ENCODE data around the gene BTN1A1. TPM values are rescaled to one million over a fixed set of nuclear protein-coding genes. Genes with fewer than 3 reads are reported as not detected.
"Not testable (repeated sequence)": the region's sequence is repeated elsewhere in the genome, so short reads cannot be mapped to it uniquely, and the experiment has no call there.

Gene BTN1A1
- total and polyA plus RNA-seq, 9 of the 15 experiments (the other 6 are each of a cell fraction or from before 2014, with no cell fraction given): 0.01 to 0.15 (median 0.06) TPM; not detected in 4

- H3K36me3 ChIP-seq (ENCODE audit: control insufficient read depth, insufficient read depth, low read length); in situ Hi-C loops (cut with MboI); H4K20me1 ChIP-seq (replicated peaks; ENCODE audit: control insufficient read depth, insufficient read depth, low read length); H3K27me3 ChIP-seq (ENCODE audit: control insufficient read depth in 2 of 2, insufficient read depth in 2 of 2, low read length in 2 of 2); H3K9me1 ChIP-seq (ENCODE audit: control insufficient read depth, insufficient read depth, low read length); FAIRE-seq; H3K9me3 ChIP-seq (replicated peaks; ENCODE audit: control insufficient read depth, insufficient read depth, low read depth, low read length); CTCF ChIA-PET (ENCODE audit: low intra/inter-chr PET ratio): not testable (repeated sequence)
- Histone ChIP-seq H3K9ac (ENCODE audit: insufficient read depth in 1 of 2, low read depth in 2 of 2, low read length in 2 of 2) (peak overlapping the region; percentile 96 to 99), H3K4me1 (replicated peaks in 1 of 2; ENCODE audit: control insufficient read depth in 2 of 2, insufficient read depth in 2 of 2, low read length in 2 of 2) (peaks cover 13 to 21% of the 10 kb centered on the region in 2 experiments; a peak in 4 of 5 replicates), H3K4me3 (peak overlapping the region; percentile 70), H3K4me2 (ENCODE audit: insufficient read depth, low read length) (peak overlapping the region; percentile 94), H3K27ac (ENCODE audit: extremely low read depth, low read depth, low read length) (peak overlapping the region; percentile 98), H3K79me2 (ENCODE audit: control insufficient read depth, insufficient read depth, low read length) (peaks cover 38% of the 10 kb centered on the region), H2AFZ (ENCODE audit: low read depth, low read length) (peak overlapping the region; percentile 93; the same call in 1 of the 2 replicates)
- DNase-seq (ENCODE audit: extremely low read depth in 1 of 4, low spot score in 3 of 4) (peak in 2 of 4 experiments; percentile 57 to 81), ATAC-seq (peak; percentile 24; the same call in 2 of the 3 replicates)
- 4% methylated on average over 11 of the region's 11 CpGs for WGBS (ENCODE audit: insufficient coverage, low coverage, missing lambda C conversion rate)
- POLR2A ChIA-PET: interaction anchor here (0.6 to 2.3 kb wide), 11 partner anchors 10 to 1011 kb away, joined by 3 to 21 read pairs (median 3); partner anchors contain the start of gene HMGN4
- TSS peak; percentile 49 for BruUV-seq (replicated peaks)
- intact Hi-C loops (cut with micrococcal nuclease): loop anchor here (1.0 kb wide), 1 partner anchor 32 kb away; no protein-coding TSS in a partner anchor
- 0 out of 2 replicates have a peak, but pooled peaks have one; percentile 48 for TF ChIP-seq POLR2H (tag; IDR thresholded peaks at IDR 0.05; ENCODE audit: low read depth)
- peak in 1 of 2 experiments; percentile 50; a peak in 1 of 4 replicates for TF ChIP-seq SIN3A (IDR thresholded peaks at IDR 0.05; ENCODE audit: borderline replicate concordance in 2 of 2, control insufficient read depth in 1 of 2, low read depth in 2 of 2, low read length in 2 of 2)
- TF ChIP-seq TAF9B (IDR thresholded peaks at IDR 0.05; ENCODE audit: partially characterized antibody): peak; percentile 39
- TF ChIP-seq DDX20 (tag; IDR thresholded peaks at IDR 0.05; ENCODE audit: low read depth): peak; percentile 29; the same call in 1 of the 2 replicates
- peak in 1 of 2 experiments; percentile 48; a peak in 1 of 4 replicates for TF ChIP-seq ARNT (IDR thresholded peaks at IDR 0.05)
- 0 out of 2 replicates have a peak, but pooled peaks have one; percentile 52 for TF ChIP-seq ZNF592 (IDR thresholded peaks at IDR 0.05)
- peak in 1 of 2 experiments; percentile 46; a peak in 1 of 4 replicates for TF ChIP-seq MNT (conservative IDR thresholded peaks at IDR 0.05)
- peak; percentile 30 for TF ChIP-seq MEIS2 (IDR thresholded peaks at IDR 0.05; ENCODE audit: partially characterized antibody)
- TF ChIP-seq TBL1XR1 (IDR thresholded peaks at IDR 0.05; ENCODE audit: low read length in 2 of 2): peak in 1 of 2 experiments; percentile 47; a peak in 1 of 4 replicates
- TF ChIP-seq FOSL1 (tag; conservative IDR thresholded peaks at IDR 0.05): peak; percentile 38; the same call in 1 of the 2 replicates
- TF ChIP-seq ATF7 (IDR thresholded peaks at IDR 0.05): 0 out of 2 replicates have a peak, but pooled peaks have one; percentile 17
- TF ChIP-seq EP400 (IDR thresholded peaks at IDR 0.05): peak; percentile 39; the same call in 1 of the 2 replicates
- 0 out of 2 replicates have a peak, but pooled peaks have one; percentile 38 for TF ChIP-seq SUPT5H (IDR thresholded peaks at IDR 0.05)
- TF ChIP-seq SMARCA4 (IDR thresholded peaks at IDR 0.05): peak; percentile 57
- peak; percentile 92 for TF ChIP-seq CEBPB (tag; IDR thresholded peaks at IDR 0.05)
Measured at GRCh38 chr6:26522486-26523228, 22.6 kb downstream of the BTN1A1 start.
